Retina (tissue), 1 donor: ENCODE data around the gene GATAD2A.

Experiments used
- DNase-seq: peaks from one replicate; pipeline ENCODE4 v3.0.0-alpha.2; 2016

GATAD2A gene

GRCh38 chr19:19490214-19490968, 84.9 kb downstream of the GATAD2A start:
- DNase-seq: peak; percentile 87

DNA sequence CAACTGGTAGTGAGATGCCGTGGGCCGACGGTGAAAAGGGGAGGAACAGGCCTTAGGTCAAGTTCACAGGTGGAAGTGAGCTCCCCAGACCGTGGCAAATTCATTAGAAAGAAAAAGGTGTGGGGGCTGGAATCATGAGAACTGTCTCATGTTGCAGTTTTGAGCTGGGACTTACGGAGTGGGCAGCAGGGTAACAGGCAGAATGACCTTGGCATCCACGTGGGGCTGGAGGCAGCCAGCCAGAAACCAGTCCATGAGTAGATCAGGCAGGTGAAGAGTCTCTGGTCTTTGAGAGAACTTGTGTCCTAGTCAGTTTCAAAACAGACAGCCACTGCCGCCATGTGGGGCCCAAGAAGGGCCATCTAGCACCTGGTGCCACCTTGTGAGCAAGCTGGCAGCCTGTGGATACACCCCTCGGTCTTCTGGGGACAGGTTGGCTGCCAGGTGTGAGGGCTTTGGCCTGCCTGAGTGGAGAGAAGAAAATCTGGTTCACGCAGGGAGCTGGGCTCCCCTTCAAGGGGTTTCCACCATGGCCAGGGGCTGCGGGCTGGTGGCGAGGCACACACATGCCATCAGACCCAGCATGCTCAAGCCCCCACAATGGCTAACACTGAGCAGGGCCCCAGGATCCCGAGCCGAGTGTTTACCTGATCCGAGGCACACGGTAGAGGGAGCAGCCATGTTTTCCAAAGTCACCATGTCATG, 86.0 kb downstream of the GATAD2A start:
- DNase-seq: no peak

- no peak for DNase-seq
These were observed 86.6 kb downstream of the GATAD2A start for GRCh38 chr19:19492026-19492610.

GRCh38 chr19:19493841-19494546, 88.5 kb downstream of the GATAD2A start:
- DNase-seq: no peak

DNA sequence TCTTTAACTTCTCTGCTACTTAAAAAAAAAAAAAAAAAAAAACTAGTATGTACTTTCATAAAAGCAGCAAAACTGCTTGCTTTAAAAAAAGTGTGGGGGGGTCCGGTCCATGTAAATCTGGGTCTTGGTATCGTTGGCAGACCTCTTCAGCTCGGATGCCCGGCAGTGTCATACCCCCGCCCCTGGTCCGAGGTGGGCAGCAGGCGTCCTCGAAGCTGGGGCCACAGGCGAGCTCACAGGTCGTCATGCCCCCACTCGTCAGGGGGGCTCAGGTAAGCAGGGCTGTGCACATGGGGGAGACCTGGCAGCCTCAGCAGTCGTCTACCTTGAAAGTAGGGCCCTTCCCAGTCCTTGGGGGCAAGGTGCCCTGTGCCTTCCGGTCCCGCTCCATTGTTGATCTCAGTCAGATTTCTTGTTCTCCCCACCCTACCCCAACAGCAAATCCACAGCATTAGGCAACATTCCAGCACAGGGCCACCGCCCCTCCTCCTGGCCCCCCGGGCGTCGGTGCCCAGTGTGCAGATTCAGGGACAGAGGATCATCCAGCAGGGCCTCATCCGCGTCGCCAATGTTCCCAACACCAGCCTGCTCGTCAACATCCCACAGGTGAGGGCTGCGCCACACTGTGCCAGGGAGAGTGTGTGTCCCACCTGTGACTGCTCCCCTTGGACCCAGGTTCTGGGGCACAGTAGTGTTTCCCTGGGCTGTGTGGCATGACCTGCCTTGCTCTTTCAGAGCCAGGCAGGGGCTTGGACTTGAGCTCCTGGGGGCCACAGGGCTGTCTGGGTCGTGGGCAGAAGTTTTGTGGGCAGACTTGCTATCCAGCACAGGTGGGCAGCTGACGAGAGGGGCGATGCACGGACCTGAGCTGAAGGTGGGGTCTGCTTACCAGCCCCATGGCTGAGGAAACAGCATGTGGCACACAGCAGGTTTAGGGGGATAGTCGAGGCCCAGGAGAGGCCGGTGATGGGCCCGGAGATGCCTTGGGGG, 90.4 kb downstream of the GATAD2A start:
- no peak for DNase-seq

- DNase-seq: no peak
These were observed 92.9 kb downstream of the GATAD2A start for GRCh38 chr19:19498255-19498991.

- no peak for DNase-seq
These were observed 94.0 kb downstream of the GATAD2A start for GRCh38 chr19:19499272-19499995.

DNA sequence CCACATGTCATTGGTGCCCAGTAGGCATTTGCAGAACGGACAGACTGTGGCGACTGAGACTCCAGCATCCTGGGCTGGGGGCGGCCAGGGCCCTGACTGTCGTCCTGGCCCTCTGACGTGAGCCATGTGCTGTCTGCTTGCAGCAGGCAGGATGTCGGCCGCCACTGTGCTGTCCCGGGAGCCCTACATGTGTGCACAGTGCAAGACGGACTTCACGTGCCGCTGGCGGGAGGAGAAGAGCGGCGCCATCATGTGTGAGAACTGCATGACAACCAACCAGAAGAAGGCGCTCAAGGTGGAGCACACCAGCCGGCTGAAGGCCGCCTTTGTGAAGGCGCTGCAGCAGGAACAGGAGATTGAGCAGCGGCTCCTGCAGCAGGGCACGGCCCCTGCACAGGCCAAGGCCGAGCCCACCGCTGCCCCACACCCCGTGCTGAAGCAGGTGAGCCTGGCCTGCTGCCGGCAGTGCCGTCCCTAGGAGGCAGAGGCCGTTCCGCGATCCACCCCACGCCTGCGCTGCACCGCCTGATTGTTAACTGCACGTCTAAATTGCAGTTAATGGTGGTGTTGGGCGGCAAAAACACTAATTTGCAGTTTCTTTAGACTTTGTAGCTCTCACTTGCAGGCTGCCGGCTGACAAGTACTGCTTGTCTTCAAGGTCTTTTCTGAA, 95.6 kb downstream of the GATAD2A start:
- no peak for DNase-seq

GRCh38 chr19:19501798-19502197, 96.3 kb downstream of the GATAD2A start:
- DNase-seq: no peak

DNA sequence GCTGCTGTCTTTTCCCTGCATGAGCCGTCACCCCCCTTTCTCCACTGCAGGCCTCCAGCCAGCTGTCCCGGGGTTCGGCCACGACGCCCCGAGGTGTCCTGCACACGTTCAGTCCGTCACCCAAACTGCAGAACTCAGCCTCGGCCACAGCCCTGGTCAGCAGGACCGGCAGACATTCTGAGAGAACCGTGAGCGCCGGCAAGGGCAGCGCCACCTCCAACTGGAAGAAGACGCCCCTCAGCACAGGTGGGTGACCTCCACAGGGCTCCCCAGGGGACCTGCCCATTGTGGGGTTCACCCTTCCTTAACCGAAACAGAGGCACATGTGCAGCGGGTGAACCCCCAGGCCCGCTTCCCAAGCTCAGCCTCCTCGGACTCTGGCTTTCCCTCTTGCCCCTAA, 96.8 kb downstream of the GATAD2A start:
- DNase-seq: no peak

- DNase-seq: no peak
These were observed 97.5 kb downstream of the GATAD2A start for GRCh38 chr19:19502808-19503602.

GRCh38 chr19:19504754-19505668, 99.5 kb downstream of the GATAD2A start:
- DNase-seq: no peak

GRCh38 chr19:19505669-19506326, 100.3 kb downstream of the GATAD2A start:
- no peak for DNase-seq

DNA sequence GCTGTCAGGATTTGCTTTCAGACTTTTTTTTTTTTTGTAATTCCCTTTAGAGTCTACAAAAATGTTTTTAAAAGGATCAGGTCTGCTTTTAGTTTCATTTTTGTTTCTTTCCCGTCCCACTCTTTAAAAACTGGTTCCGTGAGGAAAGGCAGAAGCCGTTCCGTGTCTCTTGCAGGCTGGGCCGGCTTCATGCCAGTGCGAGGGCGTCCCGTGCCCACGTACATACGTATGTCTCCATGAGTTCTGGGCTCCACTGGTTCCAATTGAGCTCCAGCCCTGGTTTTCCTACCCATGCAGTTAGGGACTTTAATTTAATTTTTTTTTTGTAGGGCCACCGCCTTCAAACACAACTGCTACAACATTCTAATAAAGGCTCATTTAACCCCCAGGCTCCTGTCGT, 101.1 kb downstream of the GATAD2A start:
- DNase-seq: no peak

- no peak for DNase-seq
These were observed 101.9 kb downstream of the GATAD2A start for GRCh38 chr19:19507354-19507753.

DNA sequence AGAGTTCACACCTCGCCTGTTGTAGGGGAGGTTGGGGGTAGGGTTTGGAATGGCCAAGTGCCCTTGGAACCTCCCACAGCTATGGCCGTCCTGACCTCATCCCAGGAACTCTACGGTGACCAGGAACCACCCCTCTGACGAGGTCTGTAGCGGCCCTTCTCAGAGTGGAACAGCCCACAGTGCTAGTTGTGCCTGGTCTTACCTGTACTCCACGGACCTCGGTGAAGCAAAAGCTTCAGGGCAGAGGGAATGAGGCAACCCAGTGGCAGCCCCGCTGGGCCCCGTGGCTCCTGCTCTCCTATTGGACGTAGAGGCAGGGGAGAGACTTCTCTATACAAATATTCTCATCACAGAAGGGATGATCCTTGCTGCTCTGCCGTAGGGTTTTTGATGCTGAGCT, 102.7 kb downstream of the GATAD2A start:
- DNase-seq: no peak

DNA sequence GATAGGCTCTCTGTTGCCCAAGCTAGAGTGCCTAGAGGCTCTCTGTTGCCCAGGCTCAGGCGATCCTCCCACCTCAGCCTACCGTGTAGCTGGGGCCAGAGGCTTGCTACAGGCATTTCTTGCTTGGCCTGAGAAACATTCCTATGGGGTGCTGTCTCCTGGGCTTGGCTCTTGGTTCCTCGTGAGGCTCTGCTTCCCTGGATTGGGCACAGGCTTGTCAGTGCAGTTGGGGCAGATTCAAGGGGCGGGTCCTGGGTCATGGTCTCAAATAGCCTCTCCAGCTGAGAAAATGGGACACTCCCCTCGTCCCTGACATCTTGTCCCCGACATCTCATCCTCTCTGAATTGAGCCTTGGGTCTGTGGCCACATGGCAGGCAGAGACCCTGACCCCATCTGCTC, 105.0 kb downstream of the GATAD2A start:
- no peak for DNase-seq

GRCh38 chr19:19513682-19514081, 108.2 kb downstream of the GATAD2A start:
- DNase-seq: no peak
